ENCODE measurements around the gene REV3L. TPM values are rescaled to one million over a fixed set of nuclear protein-coding genes. Genes with fewer than 3 reads are reported as not detected.
"Not testable (repeated sequence)": the region's sequence is repeated elsewhere in the genome, so short reads cannot be mapped to it uniquely, and the experiment has no call there.

REV3L gene
- polyA plus RNA-seq, 3 donors from 2014 or later: 0.75 to 18.3 (median 9.0) TPM

- H3K27me3 Mint-ChIP-seq (ENCODE audit: low read depth in 3 of 3): no peaks in the 10 kb centered on the region
- no peaks in the 10 kb centered on the region for H3K9me3 Mint-ChIP-seq
- DNase-seq: no peak
- no peaks in the 10 kb centered on the region for H3K4me1 Mint-ChIP-seq
- H3K4me3 Mint-ChIP-seq: no peak overlapping the region
- H3K27ac Mint-ChIP-seq: no peak overlapping the region
- peaks cover 16 to 34% (median 21%) of the 10 kb centered on the region in 3 donors for H3K36me3 Mint-ChIP-seq
Observed at GRCh38 chr6:111353912-111354462, 129.0 kb downstream of the REV3L start.

DNA sequence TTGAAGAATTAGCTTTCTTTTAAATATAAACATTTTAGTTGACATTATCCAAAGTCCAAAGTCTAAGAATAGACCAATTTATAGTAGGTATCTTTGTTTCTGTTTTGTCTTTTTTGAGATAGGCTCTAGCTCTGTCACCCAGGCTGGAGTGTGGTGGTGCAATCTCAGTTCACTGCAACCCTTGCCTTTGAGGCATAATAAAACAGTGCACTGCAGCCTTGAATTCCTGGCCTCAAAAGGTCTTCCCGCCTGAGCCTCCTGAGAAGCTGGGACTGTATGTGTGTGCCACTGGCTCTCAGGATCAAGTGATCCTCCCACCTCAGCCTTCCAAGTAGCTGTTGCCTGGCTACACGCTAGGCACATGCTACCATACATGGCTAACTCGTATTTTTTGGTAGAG is 135.4 kb downstream of the REV3L start:
- no peaks in the 10 kb centered on the region for H3K4me1 Mint-ChIP-seq
- no peak for DNase-seq
- no peaks in the 10 kb centered on the region for H3K9me3 Mint-ChIP-seq
- H3K4me3 Mint-ChIP-seq: no peak overlapping the region
- H3K36me3 Mint-ChIP-seq: peaks cover 13 to 26% (median 16%) of the 10 kb centered on the region in 3 donors
- H3K27me3 Mint-ChIP-seq (ENCODE audit: low read depth in 3 of 3): no peaks in the 10 kb centered on the region
- no peak overlapping the region for H3K27ac Mint-ChIP-seq

- Mint-ChIP-seq H3K27ac (no peak overlapping the region), H3K36me3 (peaks cover 9 to 13% (median 12%) of the 10 kb centered on the region in 3 donors), H3K27me3 (ENCODE audit: low read depth in 3 of 3) (no peaks in the 10 kb centered on the region), H3K4me3 (no peak overlapping the region), H3K9me3 (no peaks in the 10 kb centered on the region), H3K4me1 (no peaks in the 10 kb centered on the region)
- DNase-seq: no peak
Observed at GRCh38 chr6:111342913-111343312, 140.1 kb downstream of the REV3L start.

DNA sequence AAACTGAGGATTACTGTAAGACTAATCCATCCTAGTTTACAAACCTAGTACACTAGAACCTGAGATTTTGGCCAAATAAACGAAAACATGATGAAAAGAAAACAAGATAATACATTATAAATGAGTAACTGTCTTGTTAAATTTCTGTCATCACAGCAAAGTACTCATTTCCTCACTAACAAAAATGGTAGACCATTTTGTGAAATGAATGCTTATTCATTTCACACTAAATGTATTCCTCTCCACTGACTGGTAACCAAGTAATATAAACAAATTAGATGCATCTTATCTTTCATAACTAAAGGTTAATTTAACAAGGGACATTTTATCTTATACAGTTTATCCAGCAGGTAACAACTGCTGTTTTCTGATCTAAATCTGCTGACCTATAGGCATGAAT is 143.7 kb downstream of the REV3L start:
- Mint-ChIP-seq H3K4me3 (no peak overlapping the region), H3K9me3 (no peaks in the 10 kb centered on the region), H3K27me3 (ENCODE audit: low read depth in 3 of 3) (no peaks in the 10 kb centered on the region), H3K27ac (no peak overlapping the region), H3K4me1 (no peaks in the 10 kb centered on the region), H3K36me3 (peaks cover 9 to 14% (median 9%) of the 10 kb centered on the region in 3 donors)
- no peak for DNase-seq

DNA sequence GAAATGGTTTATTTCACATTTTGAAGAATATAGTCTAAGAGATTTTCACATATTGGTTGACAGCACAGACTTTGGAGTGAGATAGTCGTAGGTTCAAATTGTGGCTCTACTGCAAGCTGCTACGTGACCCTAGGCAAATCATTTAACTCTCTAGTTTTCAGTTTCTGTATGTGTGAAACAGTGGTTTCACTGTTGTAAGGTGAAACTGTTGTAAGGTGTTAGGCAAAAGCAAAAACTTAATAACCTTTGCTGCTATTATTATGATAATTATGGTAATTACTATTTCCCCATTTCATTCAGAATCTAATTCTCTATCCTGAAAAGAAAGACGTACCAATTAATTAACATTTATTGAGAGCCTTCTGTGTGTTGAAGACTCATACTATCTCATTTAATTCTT is 144.2 kb downstream of the REV3L start:
- no peak for DNase-seq
- Mint-ChIP-seq H3K4me1 (no peaks in the 10 kb centered on the region), H3K27me3 (ENCODE audit: low read depth in 3 of 3) (no peaks in the 10 kb centered on the region), H3K9me3 (no peaks in the 10 kb centered on the region), H3K27ac (no peak overlapping the region), H3K4me3 (no peak overlapping the region), H3K36me3 (peaks cover 9 to 13% (median 9%) of the 10 kb centered on the region in 3 donors)

- no peaks in the 10 kb centered on the region for H3K4me1 Mint-ChIP-seq
- H3K9me3 Mint-ChIP-seq: no peaks in the 10 kb centered on the region
- DNase-seq: no peak
- H3K27me3 Mint-ChIP-seq (ENCODE audit: low read depth in 3 of 3): no peaks in the 10 kb centered on the region
- H3K36me3 Mint-ChIP-seq: peaks cover 12 to 18% (median 12%) of the 10 kb centered on the region in 3 donors
- H3K27ac Mint-ChIP-seq: no peak overlapping the region
- H3K4me3 Mint-ChIP-seq: no peak overlapping the region
Observed at GRCh38 chr6:111337829-111338236, 145.2 kb downstream of the REV3L start.

DNA sequence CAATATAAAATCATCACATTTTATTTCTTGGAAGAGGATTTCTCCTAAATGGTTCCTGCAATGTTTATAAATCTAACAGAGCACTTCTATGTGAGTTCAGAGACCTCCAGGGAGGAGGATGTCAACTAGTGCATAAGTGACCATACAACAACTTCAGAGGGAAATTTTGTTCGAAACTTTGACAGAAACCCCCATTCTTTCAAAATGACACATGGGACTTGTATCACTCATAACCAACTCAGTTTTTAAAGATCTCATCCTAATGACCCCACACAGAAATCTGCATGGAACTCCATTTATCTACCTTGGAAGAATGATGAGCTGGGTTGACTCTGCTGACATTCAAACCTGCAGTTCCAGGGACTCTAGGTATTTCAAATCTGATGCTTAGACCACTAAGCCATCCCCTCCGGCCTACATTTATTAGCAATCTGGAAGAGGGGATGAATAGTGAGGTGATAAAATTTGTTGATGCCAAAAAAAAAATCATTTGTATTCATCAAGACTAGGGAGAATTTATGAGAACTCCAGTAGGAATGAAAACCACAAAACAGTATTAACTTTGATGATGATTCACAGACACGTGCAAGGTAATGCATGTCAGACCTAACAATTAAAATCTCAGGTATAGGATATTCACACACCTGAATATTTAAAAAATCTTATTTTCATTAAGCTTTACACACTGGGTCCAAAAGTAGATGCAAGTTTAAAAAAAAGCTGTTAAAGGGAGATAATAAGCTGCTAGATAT is 153.0 kb downstream of the REV3L start:
- no peak overlapping the region for H3K4me3 Mint-ChIP-seq
- no peaks in the 10 kb centered on the region for H3K9me3 Mint-ChIP-seq
- H3K36me3 Mint-ChIP-seq: peaks cover 28 to 38% (median 28%) of the 10 kb centered on the region in 3 donors
- H3K4me1 Mint-ChIP-seq: no peaks in the 10 kb centered on the region
- H3K27me3 Mint-ChIP-seq (ENCODE audit: low read depth in 3 of 3): no peaks in the 10 kb centered on the region
- no peak overlapping the region for H3K27ac Mint-ChIP-seq
- DNase-seq: no peak

- peaks cover 29 to 42% (median 30%) of the 10 kb centered on the region in 3 donors for H3K36me3 Mint-ChIP-seq
- no peak for DNase-seq
- H3K27me3 Mint-ChIP-seq (ENCODE audit: low read depth in 3 of 3): no peaks in the 10 kb centered on the region
- no peak overlapping the region for H3K4me3 Mint-ChIP-seq
- no peaks in the 10 kb centered on the region for H3K4me1 Mint-ChIP-seq
- H3K27ac Mint-ChIP-seq: no peak overlapping the region
- H3K9me3 Mint-ChIP-seq: no peaks in the 10 kb centered on the region
Observed at GRCh38 chr6:111326563-111326962, 156.5 kb downstream of the REV3L start.

DNA sequence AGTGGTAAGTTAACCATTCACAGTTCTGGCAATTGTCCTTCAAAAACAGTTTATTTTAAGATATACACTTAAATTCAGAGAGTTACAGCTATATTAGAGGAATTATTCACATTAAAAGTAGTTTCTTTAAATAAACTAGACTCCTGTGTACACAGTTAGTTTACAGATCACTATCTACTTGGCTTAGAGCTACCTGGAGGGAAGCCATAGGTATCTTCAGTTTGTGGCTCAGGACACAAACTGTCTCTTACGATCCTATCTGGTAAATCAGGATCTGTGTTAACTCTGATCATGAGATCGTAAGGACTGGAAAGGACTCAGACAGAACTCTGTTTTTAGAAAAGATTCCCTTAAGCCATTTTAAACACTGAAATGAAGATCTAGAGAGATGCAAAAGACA is 160.9 kb downstream of the REV3L start:
- Mint-ChIP-seq H3K27me3 (ENCODE audit: low read depth in 3 of 3) (peaks cover 0 to 2% (median 0%) of the 10 kb centered on the region in 3 donors), H3K4me1 (no peaks in the 10 kb centered on the region), H3K27ac (no peak overlapping the region), H3K9me3 (no peaks in the 10 kb centered on the region), H3K4me3 (no peak overlapping the region), H3K36me3 (peaks cover 14 to 22% (median 17%) of the 10 kb centered on the region in 3 donors)
- DNase-seq: no peak

- not testable (repeated sequence) for H3K27ac Mint-ChIP-seq; H3K27me3 Mint-ChIP-seq (ENCODE audit: low read depth in 3 of 3); H3K4me1 Mint-ChIP-seq; H3K9me3 Mint-ChIP-seq; DNase-seq; H3K4me3 Mint-ChIP-seq
- H3K36me3 Mint-ChIP-seq: peaks cover 34 to 42% (median 38%) of the 10 kb centered on the region in 3 donors
Observed at GRCh38 chr6:111307950-111308349, 175.1 kb downstream of the REV3L start.

DNA sequence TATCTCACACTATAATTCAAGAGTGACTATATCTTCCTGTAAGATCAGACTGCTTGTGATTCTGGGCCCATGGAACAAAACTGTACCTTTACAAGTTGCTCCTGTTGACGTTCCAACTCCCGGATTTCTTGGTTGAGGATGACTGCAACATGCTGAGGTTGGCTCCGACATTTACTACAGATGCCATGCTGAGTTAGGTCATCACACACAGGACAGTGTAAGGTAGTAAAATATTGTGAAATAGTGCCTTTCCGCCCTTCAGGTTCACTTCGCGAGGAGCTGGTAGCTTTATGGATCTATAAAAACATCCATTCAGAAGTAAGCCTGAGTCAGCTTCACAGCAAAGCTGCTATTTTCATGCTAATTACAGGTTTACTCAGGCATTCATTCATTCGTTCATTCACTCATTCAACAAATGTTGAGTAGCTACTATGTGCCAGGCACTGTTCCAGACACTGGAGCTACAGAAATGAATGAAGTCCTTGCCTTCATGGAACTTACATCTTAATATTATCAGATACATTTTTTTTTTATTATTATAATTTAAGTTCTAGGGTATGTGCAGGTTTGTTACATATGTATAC is 175.7 kb downstream of the REV3L start:
- H3K27ac Mint-ChIP-seq: no peak overlapping the region
- H3K27me3 Mint-ChIP-seq (ENCODE audit: low read depth in 3 of 3): peaks cover 0 to 2% (median 0%) of the 10 kb centered on the region in 3 donors
- no peaks in the 10 kb centered on the region for H3K4me1 Mint-ChIP-seq
- no peak overlapping the region for H3K4me3 Mint-ChIP-seq
- peaks cover 39 to 48% (median 39%) of the 10 kb centered on the region in 3 donors for H3K36me3 Mint-ChIP-seq
- DNase-seq: no peak
- H3K9me3 Mint-ChIP-seq: peaks cover 0 to 1% (median 0%) of the 10 kb centered on the region in 6 donors

DNA sequence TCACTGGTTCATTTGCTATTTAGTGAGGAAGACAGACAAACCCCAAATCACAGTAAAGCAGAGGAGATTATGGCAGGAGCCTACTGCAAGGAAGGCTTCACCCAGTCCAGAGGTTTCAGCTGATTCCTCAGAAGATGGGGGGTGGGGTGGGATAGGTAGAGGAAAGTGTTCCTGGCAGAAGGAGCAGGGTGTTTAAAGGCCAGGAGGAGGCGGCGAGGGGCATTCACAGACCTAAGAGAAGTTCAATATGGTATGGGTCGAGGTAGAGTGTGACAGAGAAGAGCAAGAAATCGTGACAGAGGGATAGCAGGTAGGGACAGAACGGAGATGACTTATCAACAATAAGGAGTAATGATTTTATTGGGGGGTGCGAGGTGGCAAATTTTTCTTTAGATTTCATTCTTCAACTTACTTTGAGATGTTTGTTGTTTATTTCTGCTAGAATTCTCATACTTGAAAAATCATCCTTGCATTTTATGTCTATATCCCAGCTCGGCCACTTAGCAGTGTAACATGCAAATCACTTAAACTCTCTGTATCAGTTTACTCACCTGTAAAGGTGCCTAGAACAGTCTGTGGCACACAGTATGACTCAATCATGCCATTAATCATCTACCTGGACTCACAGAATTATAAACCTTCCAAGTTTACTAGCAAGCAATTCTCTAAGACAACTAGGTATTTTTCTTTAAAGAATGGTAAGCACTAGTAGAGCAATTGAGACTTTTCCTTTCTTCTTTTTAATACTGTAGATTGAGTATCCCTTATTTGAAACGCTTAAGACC is 176.7 kb downstream of the REV3L start:
- no peaks in the 10 kb centered on the region for H3K27me3 Mint-ChIP-seq (ENCODE audit: low read depth in 3 of 3)
- no peaks in the 10 kb centered on the region for H3K4me1 Mint-ChIP-seq
- H3K27ac Mint-ChIP-seq: no peak overlapping the region
- peaks cover 0 to 10% (median 4%) of the 10 kb centered on the region in 6 donors for H3K9me3 Mint-ChIP-seq
- H3K36me3 Mint-ChIP-seq: peaks cover 50 to 56% (median 50%) of the 10 kb centered on the region in 3 donors
- no peak for DNase-seq
- no peak overlapping the region for H3K4me3 Mint-ChIP-seq

DNA sequence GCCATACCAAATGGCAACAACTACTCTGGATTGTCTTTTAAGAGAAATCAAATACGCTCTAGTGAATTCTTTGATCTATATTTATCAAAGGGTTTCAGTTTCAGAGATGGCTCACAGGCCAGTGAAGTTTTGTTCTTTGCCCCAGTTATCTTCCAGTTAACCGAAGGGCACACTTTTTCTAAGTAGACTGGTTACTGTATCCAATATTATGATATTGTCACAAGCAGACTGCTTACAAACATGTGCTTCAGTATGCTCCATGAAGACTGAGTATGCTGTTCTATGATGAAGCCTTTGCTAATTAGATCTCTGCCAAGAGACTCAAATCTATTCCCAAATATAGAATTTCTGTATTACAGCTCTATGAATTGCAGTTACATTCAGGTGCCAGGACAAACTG is 181.1 kb downstream of the REV3L start:
- no peaks in the 10 kb centered on the region for H3K27me3 Mint-ChIP-seq (ENCODE audit: low read depth in 3 of 3)
- peaks cover 0 to 19% (median 5%) of the 10 kb centered on the region in 6 donors for H3K9me3 Mint-ChIP-seq
- peaks cover 45 to 52% (median 49%) of the 10 kb centered on the region in 3 donors for H3K36me3 Mint-ChIP-seq
- H3K4me1 Mint-ChIP-seq: no peaks in the 10 kb centered on the region
- no peak overlapping the region for H3K27ac Mint-ChIP-seq
- no peak for DNase-seq
- no peak overlapping the region for H3K4me3 Mint-ChIP-seq
